Effector CD4-positive, alpha-beta T cell (primary cell): ENCODE measurements around the gene PEX5.
A peak's percentile ranks its signal among the peaks of the same experiment; 100 is the strongest.
"Not testable (repeated sequence)": the region's sequence is repeated elsewhere in the genome, so short reads cannot be mapped to it uniquely, and the experiment has no call there.

Experiments used
- DNase-seq: peaks from one replicate; pipeline ENCODE4 v3.0.0-alpha.2; 2020

Gene PEX5

GRCh38 chr12:7219599-7220243 is 30.2 kb downstream of the PEX5 start:
- DNase-seq: peak; percentile 71

- DNase-seq: no peak
Observed at GRCh38 chr12:7221486-7221885, 32.0 kb downstream of the PEX5 start.

GRCh38 chr12:7229741-7230140 is 40.3 kb downstream of the PEX5 start:
- no peak for DNase-seq

DNA sequence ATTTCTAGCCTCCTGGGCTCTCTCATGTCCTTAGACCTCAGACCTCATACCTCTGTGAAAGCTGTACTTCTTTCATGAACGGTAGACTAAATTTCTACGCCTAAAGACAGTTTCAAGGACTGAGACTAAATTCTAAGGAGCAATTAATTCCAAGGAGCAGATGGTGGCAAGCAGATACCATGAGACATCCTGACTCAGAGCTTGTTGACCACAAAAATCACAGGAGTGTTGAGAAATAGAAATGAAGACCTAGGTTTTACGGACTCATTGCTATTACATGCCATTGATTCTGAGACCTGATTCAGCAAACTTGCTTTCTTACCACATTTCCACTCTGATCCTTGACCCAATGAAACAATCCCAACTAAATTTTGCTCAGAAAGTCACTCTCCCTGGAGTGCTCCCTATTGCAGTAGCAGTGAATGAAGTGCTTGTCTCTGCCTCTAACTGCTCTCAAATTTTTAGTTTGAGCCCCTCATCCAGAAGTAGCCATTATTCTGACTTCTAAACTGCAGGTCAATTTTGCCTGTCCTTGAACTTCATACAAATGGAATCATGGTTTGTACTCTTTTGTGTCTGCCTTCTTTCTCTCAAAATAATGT is 52.0 kb downstream of the PEX5 start:
- DNase-seq: no peak

- DNase-seq: no peak
Observed at GRCh38 chr12:7242176-7243101, 53.0 kb downstream of the PEX5 start.

DNA sequence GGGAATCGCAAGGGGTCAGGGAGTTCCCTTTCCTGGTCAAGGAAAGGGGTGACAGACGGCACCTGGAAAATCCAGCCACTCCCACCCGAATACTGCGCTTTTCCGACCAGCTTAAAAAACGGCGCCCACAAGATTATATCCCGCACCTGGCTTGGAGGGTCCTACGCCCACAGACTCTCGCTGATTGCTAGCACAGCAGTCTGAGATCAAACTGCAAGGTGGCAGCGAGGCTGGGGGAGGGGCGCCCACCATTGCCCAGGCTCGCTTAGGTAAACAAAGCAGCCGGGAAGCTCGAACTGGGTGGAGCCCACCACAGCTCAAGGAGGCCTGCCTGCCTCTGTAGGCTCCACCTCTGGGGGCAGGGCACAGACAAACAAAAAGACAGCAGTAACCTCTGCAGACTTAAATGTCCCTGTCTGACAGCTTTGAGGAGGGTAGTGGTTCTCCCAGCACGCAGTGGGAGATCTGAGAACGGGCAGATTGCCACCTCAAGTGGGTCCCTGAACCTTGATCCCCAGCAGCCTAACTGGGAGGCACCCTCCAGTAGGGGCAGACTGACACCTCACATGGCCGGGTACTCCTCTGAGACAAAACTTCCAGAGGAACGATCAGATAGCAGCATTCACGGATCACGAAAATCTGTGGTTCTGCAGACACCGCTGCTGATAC is 62.0 kb downstream of the PEX5 start:
- DNase-seq: not testable (repeated sequence)

DNA sequence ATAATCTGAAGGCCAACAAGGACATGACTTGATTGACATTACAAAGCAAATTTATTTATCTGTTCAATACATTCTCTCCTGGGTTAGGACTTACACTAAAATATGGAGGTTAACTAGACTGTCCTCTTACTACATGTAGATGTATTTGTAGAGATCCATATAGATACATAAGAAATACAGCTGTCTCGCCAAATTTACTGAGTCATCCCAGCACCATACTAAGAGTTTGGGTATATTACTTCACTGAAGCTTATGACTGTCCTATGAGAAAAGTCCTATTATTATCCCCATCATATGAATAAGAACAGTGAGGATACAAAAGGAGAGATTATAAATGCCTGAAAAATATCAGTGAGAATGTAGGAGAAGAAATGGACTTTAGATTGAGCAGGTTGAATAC is 69.6 kb downstream of the PEX5 start:
- DNase-seq: no peak
